Measurements from ENCODE around the gene BRSK1.
"Not testable (repeated sequence)": the region's sequence is repeated elsewhere in the genome, so short reads cannot be mapped to it uniquely, and the experiment has no call there.

Gene BRSK1

DNA sequence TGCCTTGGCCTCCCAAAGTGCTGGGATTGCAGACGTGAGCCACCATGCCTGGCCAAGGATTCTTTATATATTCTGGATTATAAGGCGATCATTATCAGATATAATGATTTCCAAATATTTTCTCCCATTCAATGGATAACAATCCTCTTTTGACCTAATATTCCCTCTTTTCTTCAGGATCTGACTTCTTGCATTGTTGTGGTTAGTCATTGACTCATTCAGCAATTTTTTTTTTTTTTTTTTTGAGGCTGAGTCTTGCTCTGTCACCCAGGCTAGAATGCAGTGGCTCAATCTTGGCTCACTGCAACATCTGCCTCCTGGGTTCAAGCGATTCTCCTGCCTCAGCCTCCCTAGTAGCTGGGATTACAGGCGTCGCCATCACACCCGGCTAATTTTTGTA is 46.0 kb downstream of the BRSK1 start:
- DNase-seq (ENCODE audit: low read depth): not testable (repeated sequence)

DNA sequence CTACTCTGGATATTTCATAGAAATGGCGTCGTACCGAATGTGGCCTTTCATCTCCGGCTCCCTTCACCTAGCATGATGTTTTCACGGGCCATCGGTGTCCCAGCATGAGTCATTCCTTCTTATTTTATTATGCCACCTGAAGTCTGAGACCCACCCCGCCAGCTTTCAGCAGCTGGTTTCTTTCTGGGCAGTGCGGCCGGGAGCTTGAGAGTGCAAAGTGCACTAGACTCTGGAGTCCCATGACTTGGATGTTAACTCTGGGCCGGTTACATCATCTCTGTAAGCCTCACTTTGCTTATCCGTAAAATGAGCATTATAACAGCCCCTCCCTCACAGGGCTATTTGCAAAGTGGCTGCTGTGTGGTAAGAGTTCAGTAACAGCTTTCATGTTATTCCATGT is 50.1 kb downstream of the BRSK1 start:
- no peak for DNase-seq (ENCODE audit: low read depth)

DNA sequence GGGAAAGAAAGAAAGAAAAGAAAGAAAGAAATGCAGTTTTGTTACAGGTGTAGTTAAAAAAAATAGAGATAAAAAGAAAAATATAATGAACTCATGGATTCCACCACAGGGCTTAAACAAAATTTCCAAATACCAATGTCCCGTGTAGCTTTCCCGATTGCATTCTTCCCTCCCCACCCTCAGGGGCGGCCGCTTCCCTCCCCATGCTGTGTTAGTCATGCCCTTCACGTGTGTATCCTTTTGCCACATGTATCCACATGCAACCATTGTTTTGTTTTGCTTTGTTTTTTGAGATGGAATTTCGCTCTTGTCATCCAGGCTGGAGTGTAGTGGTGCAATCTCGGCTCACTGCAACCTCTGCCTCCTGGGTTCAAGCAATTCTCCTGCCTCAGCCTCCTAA is 52.3 kb downstream of the BRSK1 start:
- no peak for DNase-seq (ENCODE audit: low read depth)

DNA sequence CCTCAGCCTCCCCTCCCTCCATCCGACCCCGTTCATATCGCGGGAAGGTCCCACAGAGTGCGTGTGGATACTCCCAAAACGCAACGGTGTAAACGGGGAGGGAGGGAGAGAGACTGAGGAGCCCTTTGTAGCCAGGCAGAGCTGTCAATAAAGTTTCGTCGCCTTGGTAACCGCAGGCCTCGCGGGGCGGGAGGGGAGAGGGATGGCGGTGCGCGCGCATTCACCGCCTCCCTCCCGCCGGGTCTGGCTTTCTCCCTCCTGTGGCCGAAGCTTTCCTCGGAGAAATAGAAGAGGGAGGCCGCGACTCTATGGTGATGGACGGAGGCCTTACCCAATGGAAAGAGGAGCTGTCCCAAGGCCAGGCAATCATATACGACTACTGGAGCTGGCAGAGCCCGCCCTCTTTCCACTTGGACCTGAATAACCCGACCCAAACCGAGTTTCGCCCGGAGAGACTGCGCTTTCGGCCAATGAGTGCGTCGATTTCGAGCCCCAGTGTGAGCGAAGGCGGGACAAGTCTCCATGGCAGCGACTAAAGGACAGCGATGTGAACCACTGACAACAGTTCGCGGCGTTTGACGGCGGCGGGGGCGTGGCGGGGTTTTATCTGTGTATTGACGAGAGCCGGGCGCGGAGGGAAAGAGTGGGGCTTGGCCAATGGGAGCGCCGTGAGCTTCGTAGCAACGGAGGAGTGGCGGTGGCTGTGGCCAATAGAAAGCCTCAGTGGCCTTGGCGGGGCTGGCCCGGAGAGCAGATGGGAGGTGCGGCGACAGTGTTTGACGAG is 55.5 kb downstream of the BRSK1 start, which contains the start of gene KMT5C:
KMT5C (plus strand) TSS at position 772 of the 784 bp plus-strand sequence. CDS start 2,061 bp downstream, outside the sequence.
- DNase-seq (ENCODE audit: low read depth): peak; percentile 100

DNA sequence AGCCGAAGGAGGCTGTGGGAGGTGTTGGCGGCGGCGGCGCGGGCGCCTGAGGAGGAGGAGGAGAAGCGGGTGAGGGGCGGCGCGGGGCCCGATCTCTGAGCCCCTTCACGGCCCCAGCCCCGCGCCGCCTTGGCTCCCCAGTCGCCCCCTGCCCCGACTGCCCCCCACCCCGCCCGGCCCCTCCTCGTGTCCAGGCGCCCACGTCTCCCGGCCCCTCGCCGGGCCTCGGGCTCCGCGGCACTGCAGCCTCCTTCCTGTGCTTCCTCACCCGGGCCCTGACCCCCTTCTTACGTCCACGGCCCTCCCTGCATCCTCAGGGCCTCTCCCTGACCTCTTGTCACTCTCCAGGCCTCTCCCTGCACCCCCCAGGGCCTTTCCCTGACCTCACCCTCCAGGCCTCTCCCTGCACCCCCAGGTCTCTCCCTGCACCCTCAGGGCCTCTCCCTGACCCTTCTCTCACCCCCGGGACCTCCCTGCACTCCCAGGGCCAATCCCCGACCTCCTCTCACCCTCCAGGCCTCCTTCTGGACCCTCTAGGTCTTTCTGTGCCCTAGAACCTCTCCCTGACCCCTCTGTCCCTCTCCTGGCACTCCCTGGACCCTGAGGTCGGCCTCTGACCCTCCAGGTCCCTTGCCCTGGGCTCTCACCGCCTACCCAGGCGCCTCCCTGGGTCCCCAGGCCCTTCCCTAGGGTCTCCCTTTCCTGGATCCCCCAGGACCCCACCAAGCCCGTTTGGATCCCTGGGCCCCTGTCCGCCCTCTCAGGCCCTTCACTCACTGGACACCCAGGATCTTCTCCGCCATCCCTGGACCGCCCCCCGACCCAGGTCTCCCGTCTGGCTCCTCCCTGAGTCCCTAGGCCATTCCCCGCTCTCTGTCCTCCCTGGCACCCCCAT is 56.3 kb downstream of the BRSK1 start:
- no peak for DNase-seq (ENCODE audit: low read depth)

DNA sequence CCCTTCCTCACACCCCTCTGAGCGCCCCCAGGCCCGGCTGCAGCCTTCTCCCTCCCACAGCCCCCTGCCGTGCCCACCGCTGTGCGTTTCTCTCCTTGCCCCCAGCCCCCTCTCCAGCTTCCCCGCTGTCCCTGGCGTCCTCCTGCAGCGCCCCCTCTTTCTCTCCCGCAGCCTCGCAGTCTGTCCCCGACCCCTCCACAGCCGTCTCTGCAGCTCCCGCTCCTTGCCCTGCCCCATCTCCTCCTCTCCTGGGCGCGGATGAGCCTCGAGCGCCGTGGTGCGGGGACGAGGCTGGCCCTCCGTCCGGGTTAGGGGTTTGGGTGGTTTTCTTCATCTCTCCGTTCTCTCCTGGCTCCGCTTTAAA is 57.0 kb downstream of the BRSK1 start:
- no peak for DNase-seq (ENCODE audit: low read depth)

DNA sequence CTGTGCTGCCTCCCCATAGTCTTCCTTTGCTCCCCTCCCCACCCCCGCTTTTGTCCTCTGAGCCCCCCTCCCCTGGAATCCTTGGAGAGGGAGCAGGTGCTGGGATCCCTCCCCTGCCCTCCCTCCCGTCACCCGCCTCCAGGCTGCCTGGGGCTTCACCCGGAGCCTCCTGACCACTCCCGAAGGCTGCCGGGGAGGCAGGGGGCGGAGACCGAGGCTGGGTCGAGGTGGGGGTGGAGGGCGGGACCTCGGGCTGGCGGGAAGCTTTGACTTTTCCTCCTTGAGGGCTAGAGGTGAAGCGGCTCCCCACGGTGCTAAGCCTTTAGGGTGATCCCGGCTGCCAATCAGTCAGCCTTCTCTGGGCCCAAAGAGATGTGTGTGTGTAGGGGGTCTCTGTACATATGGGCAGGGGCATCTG is 57.4 kb downstream of the BRSK1 start:
- peak; percentile 8 for DNase-seq (ENCODE audit: low read depth)

DNA sequence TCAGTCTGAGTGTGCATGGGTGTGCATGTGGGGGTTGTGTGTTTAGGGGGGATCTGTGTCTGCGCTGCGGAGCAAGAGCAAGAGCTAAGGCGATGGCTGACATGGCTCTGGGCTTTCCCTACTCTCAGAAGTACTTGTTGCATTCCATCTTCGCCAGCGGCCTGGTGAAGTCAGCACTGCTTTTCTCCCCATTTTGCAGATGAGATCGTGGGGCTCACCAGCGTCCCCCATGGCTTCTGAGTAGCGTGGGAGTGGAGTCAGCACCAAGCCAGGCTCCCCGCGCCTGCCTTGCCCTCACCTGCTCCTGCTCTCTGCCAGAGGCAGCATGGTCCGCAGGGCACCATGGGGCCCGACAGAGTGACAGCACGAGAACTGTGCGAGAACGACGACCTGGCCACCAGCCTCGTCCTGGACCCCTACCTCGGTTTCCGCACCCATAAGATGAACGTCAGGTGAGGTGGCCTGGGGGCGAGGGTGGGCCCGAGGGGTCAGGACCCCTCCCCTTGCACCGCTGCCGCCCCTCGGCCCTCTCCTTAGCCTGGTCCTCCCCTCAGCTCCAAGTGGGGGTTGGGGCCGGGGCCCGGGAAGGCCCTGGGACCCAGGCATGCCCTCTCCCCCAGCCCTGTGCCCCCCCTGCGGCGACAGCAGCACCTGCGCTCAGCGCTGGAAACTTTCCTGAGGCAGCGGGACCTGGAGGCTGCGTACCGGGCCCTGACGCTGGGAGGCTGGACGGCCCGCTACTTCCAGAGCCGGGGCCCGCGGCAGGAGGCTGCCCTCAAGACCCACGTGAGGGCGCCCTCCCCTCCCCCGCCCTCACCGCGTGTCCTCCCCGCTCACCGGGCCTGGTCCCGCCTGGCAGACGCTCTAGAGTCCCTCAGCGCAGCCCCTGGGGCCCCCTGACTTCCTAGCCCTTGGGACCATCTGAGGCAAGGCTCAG is 58.1 kb downstream of the BRSK1 start:
- no peak for DNase-seq (ENCODE audit: low read depth)

DNA sequence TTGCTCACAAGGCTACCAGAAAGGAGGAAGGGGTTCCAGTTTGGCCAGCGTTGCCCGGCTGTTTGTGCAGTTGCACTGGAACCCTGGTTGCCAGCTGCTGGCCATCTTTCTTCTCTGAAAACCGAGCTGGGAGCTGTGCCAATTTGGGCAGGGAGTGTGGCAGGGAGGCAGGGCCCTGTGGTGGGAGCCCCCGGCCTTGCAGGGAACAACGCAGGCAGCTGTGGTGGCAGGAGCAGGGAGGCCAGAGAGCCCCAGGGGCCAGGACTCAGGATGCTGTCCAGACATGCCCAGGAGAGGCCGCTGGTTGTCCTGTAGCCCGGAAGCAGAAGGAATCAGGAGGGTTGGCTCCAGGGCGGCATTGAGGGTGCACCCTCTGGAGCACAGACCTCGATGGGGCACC is 60.6 kb downstream of the BRSK1 start:
- DNase-seq (ENCODE audit: low read depth): no peak

DNA sequence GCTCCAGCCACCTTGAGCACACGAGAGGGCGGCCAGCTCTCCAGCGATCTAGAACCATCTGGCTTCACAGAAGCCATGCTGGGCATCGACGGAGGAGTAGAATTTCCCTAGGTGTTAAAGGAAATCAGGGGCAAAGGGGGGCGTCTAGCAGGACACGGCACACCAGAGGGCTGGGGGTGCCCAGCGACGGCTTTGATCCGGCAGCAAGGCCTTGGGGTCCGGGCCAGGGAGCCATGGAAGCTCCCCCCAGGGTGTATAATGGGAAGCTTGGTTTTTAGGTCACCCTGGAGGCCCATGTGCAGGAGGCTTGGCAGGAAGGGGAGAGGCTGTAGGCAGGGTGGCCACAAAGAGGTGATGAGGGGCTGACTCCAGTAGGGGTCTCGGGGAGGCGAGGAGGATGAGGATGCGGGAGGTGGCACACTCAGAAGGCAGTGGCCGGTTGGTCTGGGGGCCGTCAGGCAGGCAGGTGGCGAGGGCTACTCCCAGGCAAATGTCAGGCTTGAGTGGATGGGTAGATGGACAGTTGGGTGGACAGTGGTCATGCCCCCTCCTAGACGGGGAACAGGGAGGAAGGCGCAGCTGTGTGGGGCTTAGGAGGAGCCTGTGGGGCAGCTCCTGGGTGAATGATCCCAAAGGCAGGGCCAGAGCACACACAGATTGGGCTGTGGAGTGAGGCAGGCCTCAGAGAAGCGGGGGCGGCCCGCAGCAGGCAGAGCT is 61.5 kb downstream of the BRSK1 start:
- DNase-seq (ENCODE audit: low read depth): no peak

DNA sequence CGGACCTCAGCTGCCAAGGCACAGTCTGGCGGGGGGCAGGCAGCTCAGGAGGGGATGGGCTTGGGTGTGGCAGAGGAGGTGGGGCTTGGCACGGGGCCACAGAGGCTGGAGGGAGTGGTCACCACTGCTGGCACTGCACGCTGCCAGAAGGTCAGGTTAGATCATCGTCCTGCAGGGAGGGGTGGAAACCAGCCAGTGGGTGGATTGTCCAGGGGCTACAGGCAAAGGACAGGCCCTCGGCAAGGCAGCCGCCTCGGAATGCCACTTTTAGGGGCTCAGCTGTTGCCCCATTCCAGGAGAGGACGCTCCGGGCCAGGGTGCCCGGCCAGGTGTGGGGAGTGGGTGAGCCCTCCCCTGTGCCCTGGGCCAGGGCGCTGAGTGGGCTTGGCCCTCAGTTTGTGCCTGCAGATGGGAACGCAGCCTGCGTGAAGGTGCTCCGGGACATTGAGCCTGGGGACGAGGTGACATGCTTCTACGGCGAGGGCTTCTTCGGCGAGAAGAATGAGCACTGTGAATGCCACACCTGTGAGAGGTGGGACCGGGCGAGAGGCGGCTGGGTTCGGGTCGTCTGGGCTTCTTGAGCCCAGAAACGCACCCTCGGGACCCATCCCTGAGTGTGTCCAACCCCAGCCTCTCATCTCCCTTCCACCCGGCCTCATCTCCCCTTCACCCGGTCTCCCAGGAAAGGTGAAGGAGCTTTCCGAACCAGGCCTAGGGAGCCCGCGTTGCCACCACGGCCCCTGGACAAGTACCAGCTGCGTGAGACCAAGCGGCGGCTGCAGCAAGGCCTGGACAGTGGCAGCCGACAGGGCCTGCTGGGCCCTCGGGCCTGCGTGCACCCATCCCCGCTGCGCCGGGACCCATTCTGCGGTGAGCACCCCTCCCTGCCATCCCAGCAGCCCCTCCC is 62.3 kb downstream of the BRSK1 start:
- DNase-seq (ENCODE audit: low read depth): no peak

DNA sequence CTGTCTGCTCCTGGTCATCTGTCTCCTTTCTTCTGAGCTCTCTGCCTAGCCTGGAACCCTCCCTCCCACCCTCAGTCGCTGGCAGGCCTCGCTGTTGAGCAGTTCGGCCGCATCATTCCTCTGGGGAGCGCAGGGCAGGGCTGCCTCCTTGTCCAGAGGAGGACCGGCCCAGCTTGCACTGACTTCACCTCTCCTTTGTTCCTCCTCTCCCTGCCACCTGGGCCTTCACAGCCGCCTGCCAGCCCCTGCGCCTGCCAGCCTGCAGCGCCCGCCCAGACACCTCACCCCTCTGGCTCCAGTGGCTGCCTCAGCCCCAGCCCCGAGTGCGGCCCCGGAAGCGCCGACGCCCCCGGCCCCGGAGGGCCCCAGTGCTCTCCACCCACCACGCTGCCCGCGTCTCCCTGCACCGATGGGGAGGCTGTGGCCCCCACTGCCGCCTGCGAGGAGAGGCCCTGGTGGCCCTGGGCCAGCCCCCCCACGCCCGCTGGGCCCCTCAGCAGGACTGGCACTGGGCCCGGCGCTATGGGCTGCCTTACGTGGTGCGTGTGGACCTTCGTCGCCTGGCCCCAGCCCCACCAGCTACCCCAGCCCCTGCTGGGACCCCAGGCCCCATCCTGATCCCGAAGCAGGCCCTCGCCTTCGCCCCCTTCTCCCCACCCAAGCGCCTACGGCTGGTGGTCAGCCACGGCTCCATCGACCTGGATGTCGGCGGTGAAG is 63.1 kb downstream of the BRSK1 start:
- DNase-seq (ENCODE audit: low read depth): no peak

DNA sequence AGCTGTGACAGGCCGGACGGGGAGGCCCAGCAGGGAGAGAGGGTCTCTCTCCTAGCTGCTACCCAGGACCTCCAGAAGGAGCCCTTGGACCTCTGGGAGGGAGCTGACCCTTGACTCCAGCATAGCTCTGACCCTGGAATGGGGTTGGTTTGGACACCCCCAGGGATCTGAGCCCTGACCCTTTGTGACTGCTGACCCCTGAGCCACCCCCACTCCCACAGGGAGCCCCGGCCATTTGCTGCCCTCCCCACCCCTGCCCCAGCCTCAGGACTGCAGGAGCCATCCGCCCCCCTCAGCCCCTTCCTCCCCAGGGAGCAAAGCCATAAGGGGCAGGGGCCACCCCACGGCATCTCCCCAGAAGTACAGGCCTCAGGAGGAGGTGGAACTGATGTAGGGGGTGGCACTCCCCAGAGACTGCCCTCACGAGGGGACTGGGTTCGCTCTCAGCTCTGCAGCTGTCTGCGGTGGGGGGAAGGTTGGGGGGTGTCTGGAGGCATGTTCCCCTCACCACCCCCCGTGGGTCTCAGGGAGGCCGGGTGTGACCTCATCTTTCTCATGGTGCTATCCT is 63.7 kb downstream of the BRSK1 start:
- DNase-seq (ENCODE audit: low read depth): no peak

DNA sequence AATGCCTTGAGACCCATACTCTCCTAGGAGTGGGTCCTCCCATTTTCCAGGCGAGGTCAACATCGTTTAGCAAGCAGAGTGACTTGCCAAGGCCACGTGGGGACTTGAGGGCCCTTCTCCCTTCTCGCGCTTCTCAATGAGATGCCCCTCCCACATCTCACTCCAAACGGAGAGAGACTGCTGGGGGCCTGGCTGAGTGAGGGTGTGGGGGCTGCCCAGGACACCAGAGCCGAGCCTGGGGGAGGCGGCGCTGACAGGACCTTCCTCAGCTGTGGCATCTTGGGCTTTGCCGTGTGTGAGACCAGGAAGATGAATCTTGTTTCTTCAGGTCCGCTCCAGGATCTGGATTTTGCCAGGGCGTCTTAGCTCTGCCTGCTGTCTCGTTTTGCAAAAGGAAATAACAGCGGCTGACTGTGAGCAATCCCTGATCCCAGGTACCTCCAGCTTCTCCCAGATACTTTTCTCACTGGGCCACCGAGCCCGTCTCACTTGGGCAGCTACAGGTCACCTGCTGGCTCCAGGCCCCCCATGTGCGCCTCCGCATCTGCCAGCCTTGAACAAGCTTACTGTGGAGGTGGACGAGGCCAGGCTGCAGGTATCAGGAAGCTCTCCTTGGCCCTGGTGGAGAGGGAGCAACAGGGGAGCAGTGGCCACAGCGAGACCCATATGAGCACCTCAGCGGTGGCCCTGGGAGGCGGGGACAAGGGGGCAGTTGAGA is 64.7 kb downstream of the BRSK1 start:
- no peak for DNase-seq (ENCODE audit: low read depth)

DNA sequence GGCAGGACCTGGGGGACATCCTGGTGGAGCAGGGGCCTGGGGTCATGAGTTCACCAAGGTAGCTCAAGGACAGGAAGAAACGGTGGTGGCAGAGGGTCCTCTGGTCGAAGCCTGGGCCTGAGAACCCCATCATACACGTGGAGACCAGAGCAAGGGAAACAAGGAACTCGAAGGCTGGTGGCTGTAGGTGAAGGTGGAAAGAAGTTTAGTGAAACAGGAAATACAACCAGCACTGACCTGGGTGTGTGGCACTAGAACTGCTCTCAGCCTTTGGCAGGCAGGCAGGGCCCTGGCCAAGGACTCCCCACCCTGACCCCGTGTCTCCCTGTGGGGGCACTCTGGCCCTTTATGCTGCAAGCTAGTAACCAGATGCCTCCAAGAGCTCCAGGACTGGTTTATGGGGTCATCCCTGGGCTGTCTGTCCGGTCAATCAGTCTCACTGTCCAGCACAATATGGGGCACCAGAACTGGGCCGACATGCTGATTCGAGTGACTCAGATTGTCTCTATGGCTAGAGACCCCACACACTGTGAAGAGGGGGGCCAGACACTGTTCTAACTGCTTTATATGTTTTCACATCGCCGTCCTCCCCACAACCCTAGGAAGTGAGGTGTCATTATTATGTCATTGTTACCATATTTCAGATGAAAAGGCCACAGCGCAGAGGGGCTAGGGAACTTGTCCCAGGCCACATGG is 67.0 kb downstream of the BRSK1 start:
- DNase-seq (ENCODE audit: low read depth): no peak

DNA sequence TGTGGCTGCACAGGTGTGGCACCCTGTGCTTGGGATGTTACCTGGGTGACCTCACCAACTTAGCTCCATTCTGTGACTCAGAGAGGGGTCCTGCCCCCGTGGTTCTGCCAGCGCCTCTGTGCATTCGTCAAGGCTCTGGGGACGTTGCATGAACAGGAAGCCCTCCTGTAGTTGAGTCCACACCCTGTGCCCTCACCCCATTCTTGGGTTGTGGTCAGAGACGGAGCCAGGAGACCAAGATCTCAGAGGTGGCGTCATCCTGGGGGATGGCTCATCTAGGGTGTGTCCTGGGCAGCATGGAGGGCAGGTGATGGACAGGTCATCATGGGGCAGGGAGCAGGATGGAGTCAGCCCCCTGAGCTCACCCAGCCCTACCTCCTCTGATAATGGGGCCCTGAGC is 68.2 kb downstream of the BRSK1 start:
- no peak for DNase-seq (ENCODE audit: low read depth)

DNA sequence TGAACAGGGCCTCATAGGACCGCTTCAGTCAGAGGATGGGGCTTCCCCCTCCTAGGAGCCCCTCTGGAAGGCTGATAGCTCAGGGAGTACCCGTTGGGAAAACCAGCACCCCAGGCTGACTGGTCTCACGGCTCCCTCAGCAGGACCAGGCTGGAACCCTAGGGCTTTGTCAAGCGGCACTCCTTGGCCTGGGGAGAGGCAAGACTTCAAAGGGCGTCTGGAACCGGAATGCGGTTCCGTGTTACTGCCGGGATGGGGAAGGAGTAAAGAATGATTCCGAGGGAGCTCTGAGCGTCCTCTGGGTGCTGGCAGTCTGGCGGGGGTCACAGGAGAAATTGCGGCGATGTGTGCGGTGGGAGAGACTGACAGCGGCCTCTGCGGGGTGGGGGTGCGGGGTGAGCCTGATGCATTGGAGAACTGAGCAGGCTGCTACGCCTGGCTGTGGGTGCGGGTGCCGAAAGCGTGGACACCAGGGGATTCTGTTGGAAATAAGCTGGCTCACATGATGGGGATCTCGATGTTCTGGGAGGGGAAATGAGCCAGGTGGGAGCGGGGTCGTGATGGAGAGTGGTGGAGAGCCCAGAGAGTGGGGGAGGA is 68.8 kb downstream of the BRSK1 start:
- DNase-seq (ENCODE audit: low read depth): no peak

DNA sequence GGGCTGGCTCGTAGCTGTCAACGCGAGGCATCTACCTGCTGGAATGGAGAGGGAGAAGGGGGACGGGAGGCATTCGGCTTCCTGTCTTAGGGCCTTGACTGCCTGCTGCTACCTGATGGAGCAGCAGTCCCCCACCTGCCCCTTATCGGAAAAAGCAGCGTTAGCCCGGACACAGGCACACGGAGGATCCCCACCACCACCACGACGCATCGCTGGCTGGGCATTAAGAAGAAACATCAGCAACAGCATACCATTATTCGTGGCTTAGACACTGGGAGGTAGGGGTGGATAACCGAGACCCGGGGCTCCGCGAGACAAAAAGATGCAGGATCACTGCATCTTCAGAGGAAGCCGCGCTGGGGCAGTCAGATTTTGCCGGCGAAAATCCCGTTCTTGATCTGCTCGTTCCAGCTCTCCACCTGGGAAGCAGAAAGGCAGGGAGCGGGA is 69.6 kb downstream of the BRSK1 start:
- no peak for DNase-seq (ENCODE audit: low read depth)

Measured in stimulated activated CD8-positive, alpha-beta memory T cell treated with anti-CD3 and anti-CD28 coated beads, Interleukin-12 subunit alpha, Interleukin-12 subunit beta, amount 100 ng/mL, for 1 hour (primary cell).